Measurements from ENCODE around the gene NUPR1.

DNA sequence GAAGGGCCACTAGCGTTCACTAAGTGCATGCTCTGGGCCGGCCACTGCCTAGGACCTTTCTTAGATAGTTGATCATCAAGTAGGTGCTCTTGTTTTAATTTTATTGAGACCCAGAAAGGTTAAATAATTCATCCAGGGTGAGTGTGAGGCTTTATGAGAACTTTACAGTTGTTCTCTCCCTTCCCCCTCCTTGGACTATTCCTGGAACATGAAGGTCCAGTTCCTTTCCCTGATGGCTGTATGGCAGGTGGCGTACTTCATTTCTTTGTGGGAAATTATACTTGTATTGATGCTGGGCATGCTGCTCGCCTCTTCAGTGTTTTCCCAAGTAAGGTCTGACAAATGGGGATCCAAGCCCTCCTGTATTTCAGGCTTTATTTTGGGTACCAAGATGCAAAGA, 23.4 kb upstream of the NUPR1 start:
- TF ChIP-seq CTCF (IDR thresholded peaks at IDR 0.05; ENCODE audit: insufficient read depth, low read depth, low read length): no peak
- no peak for TF ChIP-seq EZH2 (IDR thresholded peaks at IDR 0.05; ENCODE audit: insufficient read depth, low read length)
